Common myeloid progenitor, CD34-positive (primary cell): ENCODE measurements around the gene TBC1D10A.
A peak's percentile ranks its signal among the peaks of the same experiment; 100 is the strongest.

Experiments used
- CTCF ChIA-PET: fragments of 350-600 bp; sonication (Branson Sonifier 250); formaldehyde crosslinking; loops from one replicate; lab custom pipeline; 2021; ENCODE audit warnings: antibody characterized with exemption; lab: Charles Lee
- POLR2A ChIA-PET: fragments of 350-600 bp; sonication (Branson Sonifier 250); formaldehyde crosslinking; loops from one replicate; lab custom pipeline; 2021; ENCODE audit warnings: antibody characterized with exemption; lab: Charles Lee
- DNase-seq, 3 donors: peaks; one replicate each; pipeline versions ENCODE4 v3.0.0 to v3.0.0-alpha.2; 2013
- H3K27ac ChIP-seq, 2 experiments: 1 replicate in 1 of 2; 2 replicates in 1 of 2; pipeline ENCODE4 v1.7.0; 2013; ENCODE audit warnings: inconsistent platforms in 2 of 2, low read length in 2 of 2, mild to moderate bottlenecking in 2 of 2, low read depth in 1 of 2, moderate library complexity in 1 of 2; ENCODE audit not compliant: severe bottlenecking in 2 of 2, insufficient read depth in 1 of 2, poor library complexity in 1 of 2
- H3K27me3 ChIP-seq, 5 experiments: replicated peaks in 2 of 5; 1 replicate in 3 of 5; 2 replicates in 2 of 5; pipeline versions ENCODE4 v1.6.1 to v1.7.0; 2013; ENCODE audit warnings: low read length in 4 of 5, mild to moderate bottlenecking in 2 of 5, moderate library complexity in 2 of 5, inconsistent platforms in 1 of 5; ENCODE audit not compliant: insufficient read depth in 5 of 5, control insufficient read depth in 4 of 5
- H3K36me3 ChIP-seq, 4 experiments: 1 replicate in 2 of 4; 2 replicates in 2 of 4; pipeline versions ENCODE4 v1.6.1 to v1.7.0; 2013; ENCODE audit warnings: low read length in 3 of 4, control low read depth in 1 of 4, mild to moderate bottlenecking in 1 of 4; ENCODE audit not compliant: control insufficient read depth in 4 of 4, insufficient read depth in 4 of 4
- H3K4me1 ChIP-seq, 4 experiments: 1 replicate in 3 of 4; 2 replicates in 1 of 4; pipeline versions ENCODE4 v1.6.1 to v1.7.1; 2013; ENCODE audit warnings: low read length in 3 of 4, mild to moderate bottlenecking in 3 of 4, control low read depth in 1 of 4, inconsistent platforms in 1 of 4, moderate library complexity in 1 of 4; ENCODE audit not compliant: control insufficient read depth in 4 of 4, insufficient read depth in 4 of 4; ENCODE audit errors: control extremely low read depth in 1 of 4
- H3K4me3 ChIP-seq, 7 experiments: 1 replicate in 4 of 7; 2 replicates in 3 of 7; pipeline versions ENCODE4 v1.5.1 to v1.7.0; 2013; ENCODE audit warnings: mild to moderate bottlenecking in 7 of 7, low read length in 6 of 7, moderate library complexity in 6 of 7, inconsistent platforms in 2 of 7, low read depth in 2 of 7, control low read depth in 1 of 7; ENCODE audit not compliant: insufficient read depth in 4 of 7, control insufficient read depth in 1 of 7; ENCODE audit errors: extremely low read depth in 1 of 7
- H3K9me3 ChIP-seq, 5 experiments: 1 replicate in 4 of 5; 2 replicates in 1 of 5; pipeline versions ENCODE4 v1.6.1 to v1.7.1; 2013; ENCODE audit warnings: low read length in 4 of 5, mild to moderate bottlenecking in 2 of 5, inconsistent platforms in 1 of 5, low read depth in 1 of 5, moderate library complexity in 1 of 5; ENCODE audit not compliant: control insufficient read depth in 4 of 5, insufficient read depth in 2 of 5; ENCODE audit errors: control extremely low read depth in 1 of 5
- WGBS: methylation state at CpG from one replicate; pipeline ENCODE4 v1.1.5; 2013; ENCODE audit not compliant: insufficient coverage; 5-methylcytosine and 5-hydroxymethylcytosine counted together

TBC1D10A gene

GRCh38 chr22:30288419-30289140 lies 38.2 kb downstream of the TBC1D10A start:
- H3K9me3 ChIP-seq = no peaks in the 10 kb centered on the region
- H3K27ac ChIP-seq = peak overlapping the region in 1 of 2 experiments; percentile 49
- CTCF ChIA-PET = interaction anchor here (0.7 to 7.6 kb wide), 37 partner anchors 7 to 200 kb away, joined by 3 to 91 read pairs (median 6); partner anchors contain the start of genes CCDC157, RNF215, SF3A1 and TBC1D10A
- 17% methylated on average over 14 of the region's 27 CpGs for WGBS
- no peak for DNase-seq
- H3K4me3 ChIP-seq = peak overlapping the region; percentile 48 to 85 (median 75)
- peaks cover 2 to 23% (median 17%) of the 10 kb centered on the region in 4 experiments for H3K36me3 ChIP-seq
- H3K4me1 ChIP-seq = peaks cover 4 to 42% (median 41%) of the 10 kb centered on the region in 4 experiments
- POLR2A ChIA-PET = interaction anchor here (0.6 to 2.0 kb wide), 8 partner anchors 14 to 101 kb away, joined by 3 to 8 read pairs (median 4); partner anchors contain the start of genes CCDC157, OSM and SF3A1
- H3K27me3 ChIP-seq = no peaks in the 10 kb centered on the region

- peaks cover 4 to 49% (median 49%) of the 10 kb centered on the region in 4 experiments for H3K4me1 ChIP-seq
- WGBS = 9% methylated on average over 5 of the region's 5 CpGs
- peak overlapping the region in 2 of 7 experiments; percentile 76 to 85 for H3K4me3 ChIP-seq
Observed at GRCh38 chr22:30287648-30288418, 38.9 kb downstream of the TBC1D10A start.

GRCh38 chr22:30286813-30287647 lies 39.7 kb downstream of the TBC1D10A start:
- ChIA-PET POLR2A (interaction anchor here (1.0 to 2.0 kb wide), 4 partner anchors 16 to 69 kb away, joined by 3 to 8 read pairs (median 4); partner anchors contain the start of genes CCDC157, OSM and SF3A1), CTCF (interaction anchor here (1.1 to 7.6 kb wide), 31 partner anchors 8 to 198 kb away, joined by 3 to 91 read pairs (median 13); partner anchors contain the start of genes CCDC157, RNF215, SF3A1 and TBC1D10A)
- peak; percentile 73 to 83 (median 83) for DNase-seq
- H3K27me3 ChIP-seq = no peaks in the 10 kb centered on the region
- no peaks in the 10 kb centered on the region for H3K9me3 ChIP-seq
- 56% methylated on average over 30 of the region's 31 CpGs for WGBS
- H3K4me3 ChIP-seq = no peak overlapping the region
- H3K27ac ChIP-seq = no peak overlapping the region
- peaks cover 4 to 57% (median 55%) of the 10 kb centered on the region in 4 experiments for H3K4me1 ChIP-seq
- H3K36me3 ChIP-seq = peaks cover 0 to 9% (median 3%) of the 10 kb centered on the region in 4 experiments

More at GRCh38 chr22:30287648-30288418, 38.9 kb downstream of the TBC1D10A start:
- H3K27me3 ChIP-seq = no peaks in the 10 kb centered on the region
- H3K27ac ChIP-seq = no peak overlapping the region
- CTCF ChIA-PET = interaction anchor here (0.8 to 7.6 kb wide), 35 partner anchors 8 to 199 kb away, joined by 3 to 91 read pairs (median 7); partner anchors contain the start of genes CCDC157, RNF215, SF3A1 and TBC1D10A
- no peaks in the 10 kb centered on the region for H3K9me3 ChIP-seq
- H3K36me3 ChIP-seq = peaks cover 2 to 17% (median 10%) of the 10 kb centered on the region in 4 experiments
- peak; percentile 88 to 97 (median 95) for DNase-seq
- POLR2A ChIA-PET = interaction anchor here (0.7 to 2.0 kb wide), 7 partner anchors 15 to 68 kb away, joined by 3 to 8 read pairs (median 3); partner anchors contain the start of genes CCDC157, OSM and SF3A1

GRCh38 chr22:30286331-30286730 lies 40.4 kb downstream of the TBC1D10A start:
- Histone ChIP-seq H3K27me3 (no peaks in the 10 kb centered on the region), H3K27ac (no peak overlapping the region), H3K9me3 (no peaks in the 10 kb centered on the region), H3K4me3 (no peak overlapping the region), H3K4me1 (peaks cover 4 to 58% (median 55%) of the 10 kb centered on the region in 4 experiments), H3K36me3 (peaks cover 0 to 3% (median under 1%) of the 10 kb centered on the region in 4 experiments)
- no peak for DNase-seq
- CTCF ChIA-PET = interaction anchor here (0.6 to 7.6 kb wide), 13 partner anchors 9 to 650 kb away, joined by 3 to 91 read pairs (median 4); partner anchors contain the start of gene RNF215
- POLR2A ChIA-PET = no interaction called here
- WGBS = 96% methylated on average over 5 of the region's 5 CpGs

GRCh38 chr22:30285846-30286200 lies 40.9 kb downstream of the TBC1D10A start:
- no peak overlapping the region for H3K27ac ChIP-seq
- H3K27me3 ChIP-seq = no peaks in the 10 kb centered on the region
- no peak overlapping the region for H3K4me3 ChIP-seq
- H3K4me1 ChIP-seq = peaks cover 4 to 55% (median 51%) of the 10 kb centered on the region in 4 experiments
- H3K36me3 ChIP-seq = peaks cover 0 to 3% (median under 1%) of the 10 kb centered on the region in 4 experiments
- no peak for DNase-seq
- POLR2A ChIA-PET = interaction anchor here (0.6 kb wide), 1 partner anchor 18 kb away, joined by 3 read pairs; no protein-coding TSS in a partner anchor
- WGBS = 96% methylated on average over 4 of the region's 8 CpGs
- no peaks in the 10 kb centered on the region for H3K9me3 ChIP-seq
- CTCF ChIA-PET = interaction anchor here (0.6 to 7.6 kb wide), 14 partner anchors 8 to 650 kb away, joined by 3 to 91 read pairs (median 4); partner anchors contain the start of gene RNF215
